ENCODE results near the gene MYO5B. TPM values are rescaled to one million over a fixed set of nuclear protein-coding genes. Genes with fewer than 3 reads are reported as not detected.

MYO5B gene
- total RNA-seq, 2 experiments from 2014 or later: not detected

- no peaks in the 10 kb centered on the region for H3K4me1 Mint-ChIP-seq (ENCODE audit: low read depth)
- H3K27ac Mint-ChIP-seq: no peak overlapping the region
- H3K4me3 Mint-ChIP-seq: no peak overlapping the region
- peaks cover 3% of the 10 kb centered on the region for H3K9me3 Mint-ChIP-seq
- TF ChIP-seq, protein P1, sequence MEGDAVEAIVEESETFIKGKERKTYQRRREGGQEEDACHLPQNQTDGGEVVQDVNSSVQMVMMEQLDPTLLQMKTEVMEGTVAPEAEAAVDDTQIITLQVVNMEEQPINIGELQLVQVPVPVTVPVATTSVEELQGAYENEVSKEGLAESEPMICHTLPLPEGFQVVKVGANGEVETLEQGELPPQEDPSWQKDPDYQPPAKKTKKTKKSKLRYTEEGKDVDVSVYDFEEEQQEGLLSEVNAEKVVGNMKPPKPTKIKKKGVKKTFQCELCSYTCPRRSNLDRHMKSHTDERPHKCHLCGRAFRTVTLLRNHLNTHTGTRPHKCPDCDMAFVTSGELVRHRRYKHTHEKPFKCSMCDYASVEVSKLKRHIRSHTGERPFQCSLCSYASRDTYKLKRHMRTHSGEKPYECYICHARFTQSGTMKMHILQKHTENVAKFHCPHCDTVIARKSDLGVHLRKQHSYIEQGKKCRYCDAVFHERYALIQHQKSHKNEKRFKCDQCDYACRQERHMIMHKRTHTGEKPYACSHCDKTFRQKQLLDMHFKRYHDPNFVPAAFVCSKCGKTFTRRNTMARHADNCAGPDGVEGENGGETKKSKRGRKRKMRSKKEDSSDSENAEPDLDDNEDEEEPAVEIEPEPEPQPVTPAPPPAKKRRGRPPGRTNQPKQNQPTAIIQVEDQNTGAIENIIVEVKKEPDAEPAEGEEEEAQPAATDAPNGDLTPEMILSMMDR (IDR thresholded peaks at IDR 0.05): no peak
- no peak for DNase-seq
- H3K4me1 ChIP-seq (ENCODE audit: insufficient read depth, low read length): peaks cover 2% of the 10 kb centered on the region
- no peaks in the 10 kb centered on the region for H3K36me3 Mint-ChIP-seq (ENCODE audit: low read depth)
- POLR2A ChIA-PET: no interaction called here
- no peak overlapping the region for H3K4me3 ChIP-seq (ENCODE audit: low read length)
- no peak for ATAC-seq (ENCODE audit: poor library complexity)
- peaks cover 23% of the 10 kb centered on the region for H3K27me3 Mint-ChIP-seq
- intact Hi-C loops (cut with DNase I, micrococcal nuclease): no loop called here
- CTCF ChIA-PET: no interaction called here
- no peaks in the 10 kb centered on the region for H3K36me3 ChIP-seq (ENCODE audit: insufficient read depth, low read length)
- H3K27ac ChIP-seq (ENCODE audit: low read depth in 1 of 2, low read length in 2 of 2): no peak overlapping the region
- H3K9me3 ChIP-seq (ENCODE audit: control insufficient read depth in 1 of 2, insufficient read depth in 1 of 2, low read length in 2 of 2): no peaks in the 10 kb centered on the region
- peaks cover 0 to 2% of the 10 kb centered on the region in 2 experiments for H3K27me3 ChIP-seq (ENCODE audit: control insufficient read depth in 1 of 2, insufficient read depth in 2 of 2, low read length in 2 of 2)
These were observed 104.3 kb downstream of the MYO5B start for GRCh38 chr18:50090370-50091312.

DNA sequence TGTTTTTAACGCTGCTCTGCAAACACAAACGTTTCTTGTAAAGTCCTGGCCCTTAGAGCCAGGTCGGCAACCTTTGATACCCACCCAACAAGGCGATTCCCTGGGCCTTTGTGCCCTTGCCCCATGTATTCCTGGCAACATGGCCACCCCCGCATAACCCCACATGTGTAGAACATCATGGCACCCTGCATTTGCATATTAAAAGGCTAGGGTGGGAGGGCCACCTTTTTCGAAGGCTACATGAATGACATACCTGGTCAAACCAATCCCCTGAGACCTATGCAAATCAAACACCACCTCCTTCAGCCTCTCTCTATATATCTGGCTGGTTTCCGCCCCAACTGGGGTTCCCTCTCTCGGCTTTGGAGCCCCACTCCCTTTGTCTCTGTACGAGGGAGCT is 105.2 kb downstream of the MYO5B start:
- H3K36me3 Mint-ChIP-seq (ENCODE audit: low read depth): no peaks in the 10 kb centered on the region
- Histone ChIP-seq H3K9me3 (ENCODE audit: control insufficient read depth in 1 of 2, insufficient read depth in 1 of 2, low read length in 2 of 2) (no peaks in the 10 kb centered on the region), H3K4me3 (ENCODE audit: low read length) (no peak overlapping the region), H3K4me1 (ENCODE audit: insufficient read depth, low read length) (peaks cover 2% of the 10 kb centered on the region), H3K27me3 (ENCODE audit: control insufficient read depth in 1 of 2, insufficient read depth in 2 of 2, low read length in 2 of 2) (peaks cover 0 to 2% of the 10 kb centered on the region in 2 experiments), H3K27ac (ENCODE audit: low read depth in 1 of 2, low read length in 2 of 2) (no peak overlapping the region), H3K36me3 (ENCODE audit: insufficient read depth, low read length) (no peaks in the 10 kb centered on the region)
- ChIA-PET CTCF (no interaction called here), POLR2A (no interaction called here)
- H3K9me3 Mint-ChIP-seq: peaks cover 3% of the 10 kb centered on the region
- ATAC-seq (ENCODE audit: poor library complexity) (no peak), DNase-seq (no peak)
- TF ChIP-seq, protein P1 (IDR thresholded peaks at IDR 0.05): no peak
- no peak overlapping the region for H3K4me3 Mint-ChIP-seq
- peaks cover 23% of the 10 kb centered on the region for H3K27me3 Mint-ChIP-seq
- intact Hi-C loops (cut with DNase I, micrococcal nuclease): no loop called here
- H3K27ac Mint-ChIP-seq: no peak overlapping the region
- H3K4me1 Mint-ChIP-seq (ENCODE audit: low read depth): no peaks in the 10 kb centered on the region

DNA sequence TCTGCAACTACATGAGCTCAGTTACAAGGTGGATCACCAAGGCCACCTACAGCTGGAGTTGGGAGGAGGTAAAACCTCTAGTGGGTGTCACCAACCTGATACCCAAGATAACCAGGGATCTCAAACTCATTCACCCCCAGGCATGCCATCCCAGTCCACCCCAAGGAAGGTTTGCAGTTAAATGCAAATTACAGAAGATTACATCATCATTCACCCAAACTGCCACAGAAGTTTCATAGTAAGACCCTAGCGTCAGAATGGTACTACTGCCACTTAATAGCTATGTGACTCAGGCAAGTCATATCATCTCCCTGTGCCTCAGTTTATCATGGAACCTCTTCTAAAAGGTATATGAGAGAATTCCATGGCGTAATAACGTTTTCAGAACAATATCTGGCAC is 111.2 kb downstream of the MYO5B start:
- TF ChIP-seq, protein P1 (IDR thresholded peaks at IDR 0.05): no peak
- H3K4me3 ChIP-seq (ENCODE audit: low read length): no peak overlapping the region
- H3K4me3 Mint-ChIP-seq: no peak overlapping the region

More for the DNA sequence above, 111.2 kb downstream of the MYO5B start:
- DNase-seq (no peak), ATAC-seq (ENCODE audit: poor library complexity) (no peak)
- H3K9me3 ChIP-seq (ENCODE audit: control insufficient read depth in 1 of 2, insufficient read depth in 1 of 2, low read length in 2 of 2): no peaks in the 10 kb centered on the region
- Mint-ChIP-seq H3K36me3 (ENCODE audit: low read depth) (no peaks in the 10 kb centered on the region), H3K9me3 (peaks cover 3% of the 10 kb centered on the region), H3K27me3 (peaks cover 48% of the 10 kb centered on the region), H3K27ac (no peak overlapping the region), H3K4me1 (ENCODE audit: low read depth) (no peaks in the 10 kb centered on the region)
- no peaks in the 10 kb centered on the region for H3K36me3 ChIP-seq (ENCODE audit: insufficient read depth, low read length)
- peaks cover 0 to 2% of the 10 kb centered on the region in 2 experiments for H3K27me3 ChIP-seq (ENCODE audit: control insufficient read depth in 1 of 2, insufficient read depth in 2 of 2, low read length in 2 of 2)
- no peak overlapping the region for H3K27ac ChIP-seq (ENCODE audit: low read depth in 1 of 2, low read length in 2 of 2)
- no peaks in the 10 kb centered on the region for H3K4me1 ChIP-seq (ENCODE audit: insufficient read depth, low read length)
- CTCF ChIA-PET: no interaction called here
- POLR2A ChIA-PET: no interaction called here
- intact Hi-C loops (cut with DNase I, micrococcal nuclease): no loop called here
